ENCODE measurements around the gene PLA2G12B.
"Not testable (repeated sequence)": the region's sequence is repeated elsewhere in the genome, so short reads cannot be mapped to it uniquely, and the experiment has no call there.

PLA2G12B gene

GRCh38 chr10:72904806-72905205, 49.8 kb downstream of the PLA2G12B start:
- TF ChIP-seq CTCF (conservative IDR thresholded peaks at IDR 0.05; ENCODE audit: low read length) = no peak
- DNase-seq (ENCODE audit: low read depth) = no peak
- no peak overlapping the region for H3K4me3 ChIP-seq (ENCODE audit: low read length)

GRCh38 chr10:72903941-72904446, 50.6 kb downstream of the PLA2G12B start:
- not testable (repeated sequence) for DNase-seq (ENCODE audit: low read depth); H3K4me3 ChIP-seq (ENCODE audit: low read length)

- DNase-seq (ENCODE audit: low read depth) = no peak
- no peak overlapping the region for H3K4me3 ChIP-seq (ENCODE audit: low read length)
- TF ChIP-seq CTCF (conservative IDR thresholded peaks at IDR 0.05; ENCODE audit: low read length) = no peak
Observed at GRCh38 chr10:72899545-72899944, 55.1 kb downstream of the PLA2G12B start.

- H3K4me3 ChIP-seq (ENCODE audit: low read length) = no peak overlapping the region
- no peak for DNase-seq (ENCODE audit: low read depth)
- no peak for TF ChIP-seq CTCF (conservative IDR thresholded peaks at IDR 0.05; ENCODE audit: low read length)
Observed at GRCh38 chr10:72898616-72899015, 56.0 kb downstream of the PLA2G12B start.

GRCh38 chr10:72895236-72895850, 59.3 kb downstream of the PLA2G12B start:
- DNase-seq (ENCODE audit: low read depth) = no peak
- TF ChIP-seq CTCF (conservative IDR thresholded peaks at IDR 0.05; ENCODE audit: low read length) = no peak
- H3K4me3 ChIP-seq (ENCODE audit: low read length) = no peak overlapping the region

GRCh38 chr10:72893136-72893798, 61.3 kb downstream of the PLA2G12B start, which contains the start of gene OIT3:
Gene OIT3, plus strand, starts transcription at chr10:72893739. Its CDS starts 60 bp downstream, at chr10:72893799.
- H3K4me3 ChIP-seq (ENCODE audit: low read length) = no peak within 1 kb of the TSS
- DNase-seq (ENCODE audit: low read depth) = no peak
- no peak for TF ChIP-seq CTCF (conservative IDR thresholded peaks at IDR 0.05; ENCODE audit: low read length)

GRCh38 chr10:72890086-72890485, 64.5 kb downstream of the PLA2G12B start:
- no peak for TF ChIP-seq CTCF (conservative IDR thresholded peaks at IDR 0.05; ENCODE audit: low read length)
- no peak overlapping the region for H3K4me3 ChIP-seq (ENCODE audit: low read length)
- no peak for DNase-seq (ENCODE audit: low read depth)

Data from AG10803 (cell line).